H9 (cell line): Measurements from ENCODE around the gene BPIFA1. TPM values are rescaled to one million over a fixed set of nuclear protein-coding genes. Genes with fewer than 3 reads are reported as not detected.

Experiments
- DNase-seq: peaks from one replicate; pipeline ENCODE4 v3.0.0-alpha.2; 2017
- H2AFZ ChIP-seq: one replicate; pipeline ENCODE4 v1.6.1; 2013; ENCODE audit warnings: mild to moderate bottlenecking, low read length, control low read depth, moderate library complexity
- H2AK5ac ChIP-seq: 2 replicates; pipeline ENCODE4 v1.6.1; 2013; ENCODE audit warnings: low read length, control low read depth, mixed read lengths; ENCODE audit not compliant: insufficient read length
- H2BK120ac ChIP-seq: one replicate; pipeline ENCODE4 v1.6.1; 2013; ENCODE audit warnings: low read depth, mild to moderate bottlenecking, low read length, control low read depth, inconsistent platforms; ENCODE audit not compliant: poor library complexity, severe bottlenecking
- H2BK12ac ChIP-seq: 2 replicates; pipeline ENCODE4 v1.6.1; 2013; ENCODE audit warnings: low read length, control low read depth, mixed read lengths, low read depth; ENCODE audit not compliant: insufficient read length
- H2BK15ac ChIP-seq: 2 replicates; pipeline ENCODE4 v1.6.1; 2013; ENCODE audit warnings: low read depth, low read length, control low read depth
- H2BK20ac ChIP-seq: one replicate; pipeline ENCODE4 v1.6.1; 2013; ENCODE audit warnings: low read depth, mild to moderate bottlenecking, low read length, control low read depth, inconsistent platforms; ENCODE audit not compliant: poor library complexity, severe bottlenecking
- H2BK5ac ChIP-seq: 2 replicates; pipeline ENCODE4 v1.6.1; 2013; ENCODE audit warnings: low read length, control low read depth, mixed read lengths; ENCODE audit not compliant: insufficient read length
- H3K14ac ChIP-seq: 2 replicates; pipeline ENCODE4 v1.6.1; 2013; ENCODE audit warnings: low read length, control low read depth; ENCODE audit not compliant: insufficient read depth
- H3K18ac ChIP-seq: 2 replicates; pipeline ENCODE4 v1.6.1; 2013; ENCODE audit warnings: low read depth, mild to moderate bottlenecking, mixed read lengths, low read length, control low read depth; ENCODE audit not compliant: insufficient read length
- H3K23ac ChIP-seq: 2 replicates; pipeline ENCODE4 v1.6.1; 2013; ENCODE audit warnings: low read length, control low read depth, mixed read lengths, low read depth; ENCODE audit not compliant: insufficient read length
- H3K23me2 ChIP-seq: 2 replicates; pipeline ENCODE4 v1.6.1; 2013; ENCODE audit warnings: low read depth, mild to moderate bottlenecking, mixed read lengths, low read length, control low read depth; ENCODE audit not compliant: insufficient read length, poor library complexity, severe bottlenecking
- H3K27ac ChIP-seq: 2 replicates; pipeline ENCODE4 v1.5.1; 2013; ENCODE audit warnings: low read length, control low read depth, mixed read lengths, low read depth; ENCODE audit not compliant: insufficient read length
- H3K27me3 ChIP-seq: 2 replicates; pipeline ENCODE4 v1.6.1; 2013; ENCODE audit warnings: low read length, control low read depth, inconsistent platforms; ENCODE audit not compliant: insufficient read depth
- H3K4ac ChIP-seq: 2 replicates; pipeline ENCODE4 v1.6.1; 2013; ENCODE audit warnings: low read depth, mild to moderate bottlenecking, control low read depth, inconsistent platforms, low read length, moderate library complexity
- H3K4me1 ChIP-seq: 2 replicates; pipeline ENCODE4 v1.6.1; 2013; ENCODE audit warnings: low read length, control low read depth, inconsistent platforms; ENCODE audit not compliant: insufficient read depth
- H3K4me2 ChIP-seq: 2 replicates; pipeline ENCODE4 v1.6.1; 2013; ENCODE audit warnings: low read length, control low read depth, mixed read lengths; ENCODE audit not compliant: insufficient read length, insufficient read depth
- H3K56ac ChIP-seq: 2 replicates; pipeline ENCODE4 v1.6.1; 2013; ENCODE audit warnings: low read depth, mild to moderate bottlenecking, mixed read lengths, low read length, control low read depth; ENCODE audit not compliant: insufficient read length
- H3K79me1 ChIP-seq: 2 replicates; pipeline ENCODE4 v1.6.1; 2013; ENCODE audit warnings: low read depth, mild to moderate bottlenecking, moderate library complexity, low read length, control low read depth, inconsistent platforms; ENCODE audit not compliant: insufficient read depth, poor library complexity, severe bottlenecking
- H3K79me2 ChIP-seq: 2 replicates; pipeline ENCODE4 v1.6.1; 2013; ENCODE audit warnings: low read length, control low read depth, inconsistent platforms; ENCODE audit not compliant: insufficient read depth
- H3K9ac ChIP-seq: 2 replicates; pipeline ENCODE4 v1.6.1; 2013; ENCODE audit warnings: low read length, control low read depth, mixed read lengths; ENCODE audit not compliant: insufficient read length; ENCODE audit errors: extremely low read depth
- H3K9me3 ChIP-seq: one replicate; pipeline ENCODE4 v1.6.1; 2013; ENCODE audit warnings: low read depth, low read length, inconsistent platforms; ENCODE audit not compliant: control insufficient read depth
- H3T11ph ChIP-seq: one replicate; pipeline ENCODE4 v1.6.1; 2013; ENCODE audit warnings: mild to moderate bottlenecking, low read length, control low read depth, inconsistent platforms
- H4K20me1 ChIP-seq: one replicate; pipeline ENCODE4 v1.6.1; 2013; ENCODE audit not compliant: control insufficient read depth, insufficient read length, insufficient read depth
- H4K5ac ChIP-seq: 2 replicates; pipeline ENCODE4 v1.6.1; 2013; ENCODE audit warnings: low read depth, mild to moderate bottlenecking, mixed read lengths, low read length, control low read depth; ENCODE audit not compliant: insufficient read length
- H4K8ac ChIP-seq: replicated peaks from 2 replicates; pipeline ENCODE4 v1.6.1; 2013; ENCODE audit warnings: low read length, control low read depth, mixed read lengths, low read depth; ENCODE audit not compliant: insufficient read length
- H4K91ac ChIP-seq: 2 replicates; pipeline ENCODE4 v1.6.1; 2013; ENCODE audit warnings: low read depth, mild to moderate bottlenecking, moderate library complexity, mixed read lengths, low read length, control low read depth; ENCODE audit not compliant: insufficient read length
- H3K27ac Mint-ChIP-seq, 3 experiments: 2 replicates in 2 of 3; 3 replicates in 1 of 3; pipeline ENCODE4 v1.8.0; 2020 to 2021; ENCODE audit warnings: mixed read lengths in 3 of 3, mild to moderate bottlenecking in 1 of 3, moderate library complexity in 1 of 3
- H3K27me3 Mint-ChIP-seq: 2 replicates; pipeline ENCODE4 v1.8.0; 2021; ENCODE audit warnings: low read depth, mild to moderate bottlenecking, moderate library complexity, mixed read lengths
- H3K36me3 Mint-ChIP-seq, 3 experiments: 2 replicates in 2 of 3; 3 replicates in 1 of 3; pipeline ENCODE4 v1.8.0; 2020 to 2021; ENCODE audit warnings: low read depth in 3 of 3, mixed read lengths in 3 of 3; ENCODE audit not compliant: insufficient read depth in 1 of 3
- H3K4me1 Mint-ChIP-seq, 2 experiments: 2 replicates each; pipeline ENCODE4 v1.8.0; 2020; ENCODE audit warnings: mixed read lengths in 2 of 2
- H3K4me3 Mint-ChIP-seq, 2 experiments: 2 replicates in 1 of 2; 3 replicates in 1 of 2; pipeline ENCODE4 v1.8.0; 2020 to 2021; ENCODE audit warnings: mild to moderate bottlenecking in 2 of 2, mixed read lengths in 2 of 2, moderate library complexity in 1 of 2
- H3K9me3 Mint-ChIP-seq, 2 experiments: 2 replicates in 1 of 2; 3 replicates in 1 of 2; pipeline ENCODE4 v1.8.0; 2020; ENCODE audit warnings: mild to moderate bottlenecking in 2 of 2, mixed read lengths in 2 of 2, moderate library complexity in 1 of 2
- WGBS: extraction: QIAGEN DNeasy Blood & Tissue Kit; methylation state at CpG from one replicate; pipeline ENCODE4 v1.1.7; 2013; ENCODE audit warnings: missing lambda C conversion rate, low lambda C conversion rate, mixed read lengths; ENCODE audit not compliant: insufficient read length; ENCODE audit errors: extremely low coverage; 5-methylcytosine and 5-hydroxymethylcytosine counted together
- total RNA-seq: library from RNA; stranded (reverse); gene quantifications from 2 replicates; pipeline ENCODE4 v1.2.1, GENCODE V29; 2021
- TF ChIP-seq, protein P1 (sequence below): fragments of 200-600 bp; sonication (generic); conservative IDR thresholded peaks from 3 replicates; pipeline ENCODE4 v1.8.0; 2021; ENCODE audit warnings: antibody characterized with exemption, mild to moderate bottlenecking

BPIFA1 gene
- total RNA-seq, 1 experiment from 2014 or later = not detected

DNA sequence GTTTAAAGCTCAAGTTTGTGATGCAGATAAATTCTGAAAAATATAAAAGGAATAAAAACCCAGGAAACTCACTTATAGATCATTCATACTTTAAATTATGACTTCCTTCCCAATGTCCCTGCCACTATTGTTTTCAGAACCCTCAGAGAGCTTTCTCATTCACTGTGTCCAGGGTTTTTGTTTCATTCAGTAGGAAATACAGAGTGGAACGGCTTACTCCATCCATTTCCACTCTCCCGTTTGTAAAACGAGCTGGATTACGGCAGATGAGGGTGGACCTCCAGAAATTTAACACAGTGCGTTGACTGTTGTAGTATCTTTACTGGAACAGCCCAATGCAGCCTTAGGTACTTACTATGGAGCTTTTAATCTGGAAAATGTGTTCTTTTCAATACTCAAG is 23.6 kb downstream of the BPIFA1 start:
- Histone ChIP-seq H3K56ac (no peak overlapping the region), H2AFZ (no peak overlapping the region), H3K4me1 (no peaks in the 10 kb centered on the region), H3T11ph (no peak overlapping the region), H3K4me2 (no peak overlapping the region), H4K20me1 (no peaks in the 10 kb centered on the region), H2AK5ac (no peak overlapping the region), H2BK120ac (no peak overlapping the region), H3K18ac (no peak overlapping the region), H3K23ac (no peak overlapping the region), H4K8ac (no peak overlapping the region), H3K9ac (no peak overlapping the region), H3K27ac (no peak overlapping the region), H2BK5ac (no peak overlapping the region), H3K9me3 (no peaks in the 10 kb centered on the region), H3K4ac (no peak overlapping the region), H2BK15ac (no peak overlapping the region), H3K79me2 (no peaks in the 10 kb centered on the region), H3K27me3 (no peaks in the 10 kb centered on the region), H3K23me2 (no peaks in the 10 kb centered on the region), H4K5ac (no peak overlapping the region), H2BK12ac (no peak overlapping the region), H4K91ac (no peak overlapping the region), H2BK20ac (no peak overlapping the region), H3K14ac (no peak overlapping the region), H3K79me1 (no peaks in the 10 kb centered on the region)
- TF ChIP-seq, protein P1, sequence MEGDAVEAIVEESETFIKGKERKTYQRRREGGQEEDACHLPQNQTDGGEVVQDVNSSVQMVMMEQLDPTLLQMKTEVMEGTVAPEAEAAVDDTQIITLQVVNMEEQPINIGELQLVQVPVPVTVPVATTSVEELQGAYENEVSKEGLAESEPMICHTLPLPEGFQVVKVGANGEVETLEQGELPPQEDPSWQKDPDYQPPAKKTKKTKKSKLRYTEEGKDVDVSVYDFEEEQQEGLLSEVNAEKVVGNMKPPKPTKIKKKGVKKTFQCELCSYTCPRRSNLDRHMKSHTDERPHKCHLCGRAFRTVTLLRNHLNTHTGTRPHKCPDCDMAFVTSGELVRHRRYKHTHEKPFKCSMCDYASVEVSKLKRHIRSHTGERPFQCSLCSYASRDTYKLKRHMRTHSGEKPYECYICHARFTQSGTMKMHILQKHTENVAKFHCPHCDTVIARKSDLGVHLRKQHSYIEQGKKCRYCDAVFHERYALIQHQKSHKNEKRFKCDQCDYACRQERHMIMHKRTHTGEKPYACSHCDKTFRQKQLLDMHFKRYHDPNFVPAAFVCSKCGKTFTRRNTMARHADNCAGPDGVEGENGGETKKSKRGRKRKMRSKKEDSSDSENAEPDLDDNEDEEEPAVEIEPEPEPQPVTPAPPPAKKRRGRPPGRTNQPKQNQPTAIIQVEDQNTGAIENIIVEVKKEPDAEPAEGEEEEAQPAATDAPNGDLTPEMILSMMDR = no peak
- Mint-ChIP-seq H3K4me1 (no peaks in the 10 kb centered on the region), H3K9me3 (no peaks in the 10 kb centered on the region; a peak in 1 of 5 replicates), H3K27ac (no peak overlapping the region), H3K27me3 (peaks cover 20% of the 10 kb centered on the region), H3K4me3 (no peak overlapping the region), H3K36me3 (no peaks in the 10 kb centered on the region)
- DNase-seq = no peak
- no CpG with 5 or more reads among the region's 5 CpGs for WGBS
